GM21717 (cell line): ENCODE results near the gene GRAMD1B.
"Not testable (repeated sequence)": the region's sequence is repeated elsewhere in the genome, so short reads cannot be mapped to it uniquely, and the experiment has no call there.

Experiments used
- ATAC-seq: cut with Tn5 transposase; IDR thresholded peaks from one replicate; pipeline ENCODE4 v1.9.1; 2021; ENCODE audit warnings: mild to moderate bottlenecking, moderate library complexity; ENCODE audit not compliant: unreplicated experiment

GRAMD1B gene

DNA sequence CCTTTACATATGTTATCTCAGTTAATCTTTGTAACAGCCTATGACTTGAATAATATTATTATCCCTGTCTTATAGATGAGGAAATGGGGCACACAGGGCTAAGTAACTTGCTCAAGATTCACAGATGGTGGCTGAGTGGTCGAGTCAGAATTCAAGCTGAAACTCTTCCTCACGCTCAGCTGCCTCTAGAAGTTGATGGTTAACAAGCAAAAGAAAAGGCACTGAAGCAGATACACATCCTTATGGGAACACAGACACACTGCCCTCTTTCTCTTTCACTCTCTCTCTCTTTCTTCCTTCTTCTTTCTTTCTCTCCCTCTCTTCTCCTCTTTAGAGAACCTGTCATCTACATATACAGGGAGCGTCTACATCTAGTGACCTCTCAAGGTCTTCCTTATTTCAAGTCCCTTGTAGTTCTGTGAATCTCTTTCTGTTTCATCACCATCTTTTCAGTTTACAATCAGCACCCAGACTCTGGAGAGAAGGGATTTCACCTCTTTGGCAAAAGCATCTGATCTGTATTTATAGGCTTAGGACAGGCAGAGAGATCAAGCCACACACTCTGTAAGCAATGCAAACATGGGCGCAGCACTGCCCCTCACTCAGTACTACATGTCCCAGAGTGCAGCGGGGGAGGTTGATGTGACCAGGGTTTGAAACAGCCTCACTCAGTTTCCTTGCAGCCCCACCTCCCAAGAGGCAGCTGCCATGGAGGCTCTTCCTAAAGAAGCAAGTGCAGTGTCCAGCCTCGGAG is 75.7 kb downstream of the GRAMD1B start:
- peak; percentile 83 for ATAC-seq

DNA sequence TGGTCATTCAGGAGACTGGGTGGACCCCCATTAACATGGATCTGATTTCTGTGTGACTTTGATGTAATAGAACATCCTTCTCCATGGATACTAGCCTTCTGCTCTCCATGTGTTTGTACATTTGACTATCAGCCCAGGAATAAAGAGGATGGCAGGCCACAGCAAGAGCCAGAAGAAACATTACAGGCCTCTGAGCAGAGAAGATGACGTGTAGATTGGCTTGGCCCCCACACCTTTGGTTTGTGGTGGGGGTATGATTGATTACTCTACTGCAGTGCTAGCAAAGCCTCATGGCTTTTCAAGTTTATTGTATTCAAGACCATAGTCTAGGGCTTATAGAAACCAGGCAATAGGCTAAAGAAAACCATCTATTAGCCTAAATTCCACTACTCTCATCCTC is 77.0 kb downstream of the GRAMD1B start:
- ATAC-seq: no peak

DNA sequence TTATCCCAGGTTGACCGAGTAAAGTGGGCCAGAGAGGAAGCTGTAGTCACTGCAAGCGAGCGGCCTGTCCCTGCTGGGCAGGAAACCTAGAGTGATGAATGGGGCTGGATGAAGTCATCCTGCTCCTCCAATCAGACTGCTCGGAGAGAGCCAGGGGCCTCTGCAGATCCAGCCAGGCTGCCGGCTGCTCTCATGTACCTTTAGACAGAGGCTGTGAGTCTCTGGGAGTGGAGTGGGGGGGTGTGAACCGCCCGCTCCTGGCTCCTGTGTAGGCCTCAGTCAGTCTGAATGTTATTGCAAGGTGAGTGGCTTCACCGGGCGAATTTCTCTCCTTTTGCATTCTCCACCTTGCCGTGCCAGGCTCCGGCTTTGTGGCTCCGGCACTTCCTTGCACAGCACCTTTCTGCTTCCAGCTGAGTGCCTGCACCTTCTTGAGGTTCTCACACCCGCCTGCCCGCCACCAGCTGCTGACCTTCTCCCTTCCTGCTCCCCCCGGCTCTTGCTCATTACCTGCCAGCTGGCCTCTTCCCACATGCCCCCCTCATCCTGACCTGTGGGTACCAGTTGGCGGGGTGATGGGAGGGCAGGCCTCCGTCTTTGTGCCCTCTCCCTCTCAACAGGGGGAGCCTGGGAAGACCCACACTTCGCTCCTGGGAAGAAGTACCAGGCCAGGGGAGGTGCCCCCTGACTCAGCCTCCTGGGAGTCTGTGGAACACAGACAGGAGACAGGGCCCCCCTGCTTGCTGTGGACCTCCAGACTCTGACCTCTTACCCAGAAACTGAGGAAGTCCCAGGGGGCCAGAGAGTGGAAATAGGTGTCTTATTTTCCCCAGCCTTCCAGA is 79.9 kb downstream of the GRAMD1B start:
- no peak for ATAC-seq

DNA sequence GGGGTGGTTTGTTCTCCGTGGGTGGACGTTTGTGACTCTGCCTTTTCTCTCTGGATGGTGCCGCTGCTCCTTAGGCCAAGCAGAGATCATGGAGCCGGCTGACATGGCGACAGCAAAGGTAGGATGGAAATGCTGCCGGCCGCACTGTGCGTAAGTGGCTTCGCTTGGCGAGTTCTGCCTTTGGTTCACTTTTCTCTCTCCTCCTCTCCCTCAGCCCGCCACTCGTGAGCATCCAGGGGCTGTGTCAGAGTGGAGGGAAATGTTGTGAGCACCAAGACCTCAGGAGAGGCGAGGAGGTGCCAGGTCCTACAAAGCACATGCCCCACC is 80.5 kb downstream of the GRAMD1B start:
- ATAC-seq: no peak

DNA sequence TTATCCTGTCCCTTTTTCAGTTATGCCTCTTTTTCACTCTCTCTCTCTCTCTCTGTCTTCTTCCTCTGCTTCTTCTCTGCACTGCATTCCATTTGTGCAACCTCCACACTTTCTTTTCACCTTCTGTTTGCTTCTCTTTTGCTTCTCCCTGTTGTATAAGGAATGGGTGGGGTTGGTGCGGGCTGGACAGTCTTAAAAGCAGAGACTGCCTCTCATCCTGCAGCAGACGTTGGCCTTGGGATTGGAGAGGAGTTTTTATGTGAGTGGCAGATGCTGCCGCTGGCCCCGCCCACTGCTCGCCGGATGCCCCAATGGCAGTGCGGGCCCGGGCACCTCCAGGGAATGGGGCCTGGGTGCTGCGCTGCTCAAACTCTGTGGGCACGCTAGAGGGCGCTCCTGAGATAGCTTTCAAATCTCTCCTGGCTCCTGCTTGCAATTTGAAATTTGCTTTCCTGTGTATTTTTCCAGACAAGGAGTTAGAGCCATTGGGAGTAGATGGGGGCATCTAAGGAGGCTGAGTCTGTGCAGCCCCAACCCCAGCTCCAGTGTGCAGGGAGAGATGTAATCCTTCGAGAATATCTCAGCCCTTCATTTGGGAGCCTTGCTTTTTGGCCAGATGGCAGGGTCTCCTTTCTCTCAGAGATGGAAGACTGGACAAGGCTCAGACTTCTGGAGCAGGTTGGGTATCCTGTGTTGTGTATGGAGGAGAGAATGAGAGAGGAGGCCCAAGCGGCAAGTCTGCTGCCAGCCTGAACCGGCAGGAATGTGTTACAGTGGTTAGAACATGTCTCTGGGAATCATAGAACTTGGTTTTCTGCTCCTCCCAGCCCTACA is 81.2 kb downstream of the GRAMD1B start:
- ATAC-seq: peak; percentile 77

DNA sequence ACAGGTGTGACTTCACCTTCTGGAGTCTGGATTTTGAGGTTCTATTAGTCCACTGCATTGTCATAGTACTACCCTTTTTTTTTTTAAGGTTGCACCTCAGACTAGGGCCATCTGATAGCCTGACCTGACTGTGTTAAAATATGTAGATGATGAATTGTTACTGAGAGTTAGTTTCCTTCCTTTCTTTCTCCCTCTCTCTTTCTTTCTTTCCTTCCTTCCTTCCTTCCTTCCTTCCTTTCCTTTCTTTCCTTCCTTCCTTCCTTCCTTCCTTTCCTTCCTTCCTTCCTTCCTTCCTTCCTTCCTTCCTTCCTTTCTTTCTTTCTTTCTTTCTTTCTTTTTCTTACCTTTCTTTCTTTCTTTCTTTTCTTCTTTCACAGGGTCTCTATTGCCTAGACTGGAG is 83.2 kb downstream of the GRAMD1B start:
- not testable (repeated sequence) for ATAC-seq

DNA sequence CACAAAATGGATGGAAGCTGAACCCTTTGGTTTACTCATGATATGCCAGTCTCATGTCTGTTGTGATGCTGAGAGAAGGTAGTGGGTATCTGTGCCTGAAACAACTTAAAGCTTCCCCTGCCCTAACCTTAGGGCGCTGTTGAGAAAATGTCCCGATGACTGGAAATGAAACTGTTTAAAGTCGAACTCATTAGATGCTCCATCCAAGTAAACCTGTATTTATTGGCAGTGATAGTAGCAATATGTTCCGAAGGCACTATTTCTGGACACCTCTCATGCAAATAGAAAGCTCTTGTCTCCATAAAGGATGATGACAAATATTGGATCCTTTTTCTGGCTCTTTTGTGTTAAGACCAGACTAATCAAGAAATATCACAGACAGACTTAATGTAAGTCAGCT is 86.2 kb downstream of the GRAMD1B start:
- no peak for ATAC-seq

DNA sequence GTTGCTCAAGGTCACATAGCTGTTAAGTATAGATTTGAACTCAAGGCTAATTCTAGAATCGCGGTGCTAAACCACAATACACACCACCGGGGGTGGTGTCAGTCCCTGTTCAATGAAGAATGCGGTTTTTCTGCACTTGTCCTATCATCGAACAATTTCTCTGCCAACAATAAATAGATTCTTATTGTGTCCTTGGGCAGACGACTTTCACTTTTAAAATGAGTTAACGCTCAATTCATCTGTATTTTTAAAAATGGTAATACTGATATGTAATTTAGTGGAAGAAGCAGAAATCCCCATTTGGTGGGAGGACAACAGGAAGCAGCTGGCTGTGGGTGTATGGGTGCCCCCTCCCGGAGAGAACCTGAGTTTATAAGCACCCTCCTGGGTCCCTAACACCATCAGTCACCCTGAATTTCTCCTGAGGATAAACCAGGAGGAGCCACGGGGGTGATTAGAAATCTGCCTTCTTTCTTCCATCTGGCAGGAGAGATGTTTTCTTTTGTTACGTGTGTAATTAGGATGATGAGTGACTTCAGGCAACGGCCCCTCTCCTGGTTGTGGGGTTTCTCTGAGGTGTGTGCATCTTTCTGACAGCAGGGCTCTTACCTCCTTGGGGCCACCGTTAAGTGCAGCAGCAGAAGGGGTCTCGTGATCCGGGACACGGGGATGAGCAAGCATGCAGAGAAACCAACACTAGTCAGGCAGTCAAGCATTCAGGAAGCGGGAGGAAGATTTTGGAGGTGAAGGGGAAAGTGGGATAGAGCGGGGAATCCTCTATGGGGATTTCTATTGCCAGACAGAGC is 87.7 kb downstream of the GRAMD1B start:
- ATAC-seq: peak; percentile 60

DNA sequence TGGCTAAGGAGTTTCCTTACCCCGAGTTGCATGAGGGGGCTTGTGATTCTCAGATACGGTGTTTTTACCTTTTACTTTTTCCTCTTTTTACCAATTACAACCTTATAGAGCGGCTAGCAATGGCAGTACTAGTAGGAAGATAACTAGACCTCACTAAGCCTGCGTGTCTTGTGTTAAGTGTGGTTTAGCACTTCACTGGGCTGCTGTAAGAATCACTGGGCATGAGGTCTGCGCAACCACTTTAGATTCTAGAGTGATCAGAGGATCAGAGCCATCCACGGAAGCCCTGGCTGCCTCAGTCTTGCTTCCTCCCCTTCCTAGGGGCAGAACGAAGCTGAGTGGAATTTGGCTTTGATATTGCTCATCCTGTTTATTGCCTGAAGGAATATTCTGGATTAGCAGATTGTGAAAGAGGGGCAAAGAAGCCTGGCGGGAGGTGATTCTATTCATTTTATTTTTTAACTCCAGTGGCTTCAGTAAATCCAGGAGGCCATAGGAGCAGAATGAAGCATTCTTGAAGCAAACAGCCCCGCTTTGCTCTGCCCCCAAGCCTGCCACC is 88.5 kb downstream of the GRAMD1B start:
- peak; percentile 45 for ATAC-seq

DNA sequence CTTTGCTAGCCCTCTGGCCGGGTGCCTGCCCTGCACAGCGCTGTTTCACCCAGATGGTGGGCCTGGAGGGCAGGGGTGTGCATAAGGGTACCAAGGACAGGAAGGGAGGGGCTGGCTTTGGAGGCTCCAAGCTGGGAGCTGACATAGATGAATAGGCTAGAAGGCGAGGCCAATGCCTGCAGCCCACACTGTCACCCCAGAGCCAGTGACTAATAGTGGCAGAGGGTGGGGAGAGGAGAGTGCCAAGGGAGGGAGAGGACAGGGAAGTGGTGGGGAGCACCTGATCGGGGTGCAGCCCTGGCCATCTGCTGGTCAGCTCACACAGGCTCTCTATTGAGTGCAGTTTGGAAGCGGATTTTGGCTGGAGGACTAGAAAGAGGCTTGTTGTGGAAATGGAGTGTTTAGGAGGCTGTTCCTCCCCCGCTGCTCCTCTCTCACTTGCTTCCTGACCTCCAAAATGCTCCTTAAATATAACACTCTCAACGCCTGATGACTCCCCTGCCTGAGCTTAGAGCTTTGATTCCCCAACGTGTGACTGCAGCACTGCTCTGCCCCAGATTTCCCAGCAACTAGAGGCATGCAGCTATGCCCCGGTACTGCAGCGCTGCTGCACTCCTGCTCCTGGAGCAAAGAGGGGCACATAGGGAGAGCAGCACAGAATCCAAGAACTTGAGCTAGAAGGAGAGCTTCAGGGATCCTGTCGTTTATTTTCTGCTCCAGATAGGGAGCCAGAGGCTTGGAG is 89.2 kb downstream of the GRAMD1B start:
- no peak for ATAC-seq

DNA sequence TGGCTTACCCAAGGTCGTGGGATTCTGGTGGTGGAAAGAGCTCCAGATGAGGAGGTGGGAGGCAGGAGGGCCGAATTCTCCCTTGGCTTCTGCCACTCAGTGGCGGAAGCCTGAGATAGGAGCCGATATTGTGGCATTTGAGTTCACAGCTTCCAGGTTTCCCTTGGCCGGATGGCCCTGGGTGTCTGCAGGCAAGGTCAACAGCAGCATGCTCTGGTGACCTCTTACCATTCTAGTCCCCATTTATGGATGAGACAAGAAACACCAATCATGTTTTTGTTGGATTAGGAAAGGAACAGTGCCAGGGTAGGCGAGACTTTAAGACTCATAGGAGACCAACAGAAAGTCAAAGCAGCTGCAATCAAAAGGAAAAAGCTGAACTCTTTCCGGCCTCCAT is 89.7 kb downstream of the GRAMD1B start:
- no peak for ATAC-seq

DNA sequence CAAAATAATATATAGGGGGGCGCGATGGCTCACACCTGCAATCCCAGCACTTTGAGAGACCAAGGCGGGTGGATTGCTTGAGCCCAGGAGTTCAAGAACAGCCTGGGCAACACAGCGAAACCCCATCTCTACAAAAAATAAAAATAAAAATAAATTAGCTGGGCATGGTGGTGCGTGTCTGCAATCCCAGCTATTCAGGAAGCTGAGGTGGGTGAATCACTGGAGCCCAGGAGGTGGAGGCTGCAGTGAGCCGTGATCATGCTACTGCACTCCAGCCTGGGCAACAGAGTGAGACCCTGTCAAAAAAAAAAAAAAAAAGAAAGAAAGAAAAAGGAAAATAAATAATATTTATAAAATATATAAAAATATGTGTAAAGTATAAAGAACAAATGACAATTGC is 90.4 kb downstream of the GRAMD1B start:
- ATAC-seq: not testable (repeated sequence)

DNA sequence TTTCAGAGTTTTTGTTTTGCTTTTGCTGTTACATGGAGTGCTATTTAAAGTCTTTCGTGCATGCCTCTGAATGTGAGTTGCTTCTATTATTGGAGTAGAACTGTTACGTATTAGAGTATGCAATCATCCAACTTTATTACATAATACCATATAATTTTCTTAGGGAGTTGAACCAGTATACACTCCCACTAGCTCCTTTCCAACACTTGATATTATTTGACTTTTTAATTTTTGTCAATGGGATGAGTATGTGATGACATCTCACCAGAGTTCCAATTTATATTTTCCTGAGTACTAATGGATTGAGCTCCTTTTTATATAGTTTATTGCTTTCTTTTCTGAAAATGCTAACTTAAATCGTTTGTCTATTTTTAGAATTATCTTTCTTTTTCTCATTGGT is 90.9 kb downstream of the GRAMD1B start:
- no peak for ATAC-seq

DNA sequence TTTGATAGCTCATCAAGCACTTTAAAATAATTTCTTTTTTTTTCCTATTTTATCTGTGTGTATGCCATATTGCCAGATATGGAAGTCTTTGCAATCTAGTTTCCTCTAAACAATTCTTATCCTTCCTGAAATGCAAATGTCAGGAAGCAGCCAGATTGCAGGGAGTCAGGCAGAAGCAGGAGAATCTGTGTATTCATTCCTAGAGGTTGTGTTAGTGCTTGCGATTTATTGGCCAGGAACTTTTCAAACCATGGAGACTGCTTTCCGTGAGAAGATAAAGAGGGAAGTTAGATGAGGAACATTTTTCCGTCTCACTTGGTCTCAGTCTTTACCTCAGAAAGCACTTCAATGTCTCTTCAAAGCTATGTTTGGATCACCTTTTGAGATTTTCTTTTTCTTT is 91.9 kb downstream of the GRAMD1B start:
- no peak for ATAC-seq

DNA sequence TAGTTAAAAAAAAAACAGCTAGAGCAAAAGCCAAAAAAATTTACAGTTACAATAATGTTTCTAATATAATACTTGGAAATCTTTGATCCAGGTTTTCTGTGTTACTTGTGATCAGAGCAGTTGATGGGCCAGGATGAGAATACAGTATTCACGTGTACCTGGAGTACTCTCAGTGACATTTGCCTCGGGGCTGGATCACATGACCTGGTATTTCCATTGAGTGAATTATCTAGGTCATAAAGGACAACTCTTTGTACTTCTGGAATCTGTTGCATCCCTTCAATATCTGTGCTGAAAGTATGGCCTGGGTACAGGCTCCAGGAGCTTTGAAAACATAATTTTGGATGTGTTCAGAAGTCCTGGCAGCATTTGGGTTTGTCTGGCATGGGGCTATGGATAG is 93.5 kb downstream of the GRAMD1B start:
- no peak for ATAC-seq

DNA sequence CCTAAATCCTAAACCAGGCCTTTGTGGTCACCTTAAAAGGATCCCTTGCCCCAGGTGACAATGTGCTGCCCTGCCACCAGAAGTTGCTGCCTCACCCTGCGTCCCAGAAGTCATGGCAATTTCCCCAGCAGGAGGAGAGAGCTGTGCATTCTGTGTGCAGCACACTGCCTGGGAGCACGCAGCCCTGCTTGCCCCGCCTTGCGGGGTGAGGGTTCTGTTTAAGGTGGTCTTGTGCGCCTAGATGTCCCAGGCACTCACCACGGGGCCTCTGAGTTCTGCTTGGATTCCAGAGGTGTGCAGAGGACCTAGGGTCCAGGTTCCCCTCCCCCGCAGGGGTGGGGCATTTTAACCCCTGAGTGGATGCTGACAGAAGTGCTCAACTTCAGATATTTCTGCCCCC is 95.0 kb downstream of the GRAMD1B start:
- ATAC-seq: no peak

DNA sequence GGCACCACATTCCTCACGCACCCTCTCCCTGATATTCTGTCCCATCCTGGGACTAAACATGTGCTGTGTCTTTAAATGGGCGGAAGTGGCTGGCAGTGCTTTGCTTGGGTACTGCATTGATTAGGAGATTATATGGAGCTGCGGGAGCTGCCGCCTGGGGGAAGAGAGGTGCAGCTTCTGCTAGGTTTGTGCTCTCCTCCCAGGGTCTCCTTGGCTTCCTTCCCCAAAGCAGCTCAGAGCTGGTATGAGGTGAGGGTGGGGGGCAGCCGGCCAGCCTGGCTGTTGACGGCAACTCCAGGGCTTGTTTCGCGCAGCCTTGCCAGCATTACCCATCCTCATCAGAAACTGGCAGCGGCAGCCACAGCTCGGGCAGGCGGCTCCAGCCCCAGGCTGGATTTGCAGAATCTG is 95.4 kb downstream of the GRAMD1B start:
- no peak for ATAC-seq

DNA sequence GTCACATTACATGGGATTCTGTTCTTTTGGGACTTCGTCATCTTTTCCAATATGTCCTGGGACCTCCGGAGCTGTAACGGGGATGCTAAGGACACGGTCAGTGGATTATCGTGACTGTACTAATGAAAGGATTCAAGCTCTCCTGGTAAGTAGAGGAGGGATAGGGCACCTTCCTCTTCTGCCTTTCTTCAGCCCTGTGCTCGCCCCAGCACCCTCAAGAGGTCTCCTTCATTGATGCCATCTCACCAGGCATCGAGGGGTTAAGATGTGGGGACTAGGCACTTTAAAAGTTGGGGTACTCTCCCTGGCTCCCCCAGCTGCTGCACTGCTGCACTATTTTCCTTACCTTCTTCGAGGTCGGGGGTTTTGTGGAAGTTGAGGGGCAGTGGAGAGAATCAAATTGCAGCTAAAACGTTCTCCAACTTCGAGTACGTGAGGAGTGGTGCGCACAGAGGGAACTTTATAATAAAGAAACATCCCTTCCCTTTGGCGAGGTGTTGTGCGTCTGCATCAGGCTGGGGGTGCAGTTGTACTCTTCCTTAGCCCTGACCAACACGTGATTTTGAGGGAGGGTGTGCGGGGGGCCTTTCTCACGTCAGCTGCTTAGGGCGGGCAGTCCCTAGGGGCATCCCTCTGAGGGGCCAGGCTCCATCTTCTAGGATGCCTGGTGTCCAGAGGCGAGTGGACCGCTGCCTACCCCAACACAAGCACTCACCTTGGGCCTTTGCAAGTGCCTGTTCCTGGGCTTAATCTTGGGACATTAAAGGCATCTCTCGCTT is 96.1 kb downstream of the GRAMD1B start:
- no peak for ATAC-seq

DNA sequence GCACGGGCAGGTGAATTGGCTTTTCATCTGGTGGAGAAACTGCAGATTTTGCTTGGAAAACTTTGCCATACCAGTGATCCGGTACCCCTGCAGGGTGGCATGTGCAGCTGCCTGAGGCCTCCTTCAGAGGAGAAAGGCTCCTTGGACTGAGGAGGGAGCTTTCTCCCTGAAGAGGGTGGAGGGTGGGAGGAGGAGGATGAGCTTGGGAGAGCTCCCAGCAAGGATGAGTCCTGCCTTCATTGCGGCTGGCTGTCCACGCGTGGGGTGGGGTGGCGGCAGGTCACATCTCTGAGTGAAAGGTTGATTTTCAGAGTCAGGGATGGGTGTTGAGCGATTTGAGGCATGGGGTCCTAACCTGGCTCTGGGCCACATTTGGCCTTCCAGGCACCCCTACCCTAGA is 96.8 kb downstream of the GRAMD1B start:
- ATAC-seq: no peak
